HepG2 (cell line): ENCODE measurements around the gene DCAF15. TPM values are rescaled to one million over a fixed set of nuclear protein-coding genes. Genes with fewer than 3 reads are reported as not detected.

Experiments used
- CBX1 ChIP-seq: IDR thresholded peaks from one replicate; pipeline ENCODE4 v1.6.1; 2016; ENCODE audit warnings: antibody characterized with exemption, low read depth
- CHD4 ChIP-seq: fragments of 200-600 bp; sonication (generic); IDR thresholded peaks from 2 replicates; pipeline ENCODE4 v1.7.0; 2017; ENCODE audit warnings: mild to moderate bottlenecking, low read length, borderline replicate concordance
- CREB1 ChIP-seq, 2 experiments: fragments of 450-650 bp in 1 of 2; IDR thresholded peaks; 2 replicates each; pipeline ENCODE4 v1.6.1; 2016 to 2017; ENCODE audit warnings: control low read depth in 1 of 2, mild to moderate bottlenecking in 1 of 2, missing compliant biosample characterization in 1 of 2, missing genetic modification characterization in 1 of 2
- DMAP1 ChIP-seq: IDR thresholded peaks from 2 replicates; pipeline ENCODE4 v1.6.1; 2016
- ESRRA ChIP-seq: sonication (generic); formaldehyde crosslinking; IDR thresholded peaks from 2 replicates; pipeline ENCODE4 v1.5.1; 2020; ENCODE audit warnings: mild to moderate bottlenecking, low read depth, missing genetic modification reagents
- HINFP ChIP-seq: sonication (generic); formaldehyde crosslinking; IDR thresholded peaks from 2 replicates; pipeline ENCODE4 v1.4.0; 2020; ENCODE audit warnings: low read depth, mild to moderate bottlenecking, missing genetic modification reagents
- ISL2 ChIP-seq: sonication (generic); formaldehyde crosslinking; IDR thresholded peaks from 2 replicates; pipeline ENCODE4 v1.5.0; 2020; ENCODE audit warnings: missing genetic modification reagents
- MBD4 ChIP-seq: IDR thresholded peaks from 2 replicates; pipeline ENCODE4 v1.6.1; 2012; ENCODE audit warnings: low read length, inconsistent platforms, borderline replicate concordance
- MTF1 ChIP-seq: sonication (generic); formaldehyde crosslinking; IDR thresholded peaks from 2 replicates; pipeline ENCODE4 v1.5.0; 2020; ENCODE audit warnings: missing genetic modification reagents
- SIN3B ChIP-seq: fragments of 150-350 bp; IDR thresholded peaks from 2 replicates; pipeline ENCODE4 v1.6.1; 2014; ENCODE audit warnings: low read length
- ZBED4 ChIP-seq: sonication (generic); formaldehyde crosslinking; IDR thresholded peaks from 2 replicates; pipeline ENCODE4 v1.4.0; 2020; ENCODE audit warnings: missing genetic modification reagents, borderline replicate concordance
- ZKSCAN1 ChIP-seq: fragments of 150-350 bp; IDR thresholded peaks from 2 replicates; pipeline ENCODE4 v1.6.1; 2014; ENCODE audit warnings: low read length
- ZNF230 ChIP-seq: sonication (generic); formaldehyde crosslinking; IDR thresholded peaks from 2 replicates; pipeline ENCODE4 v1.4.0; 2020; ENCODE audit warnings: mild to moderate bottlenecking, missing genetic modification reagents
- ZNF367 ChIP-seq: sonication (generic); formaldehyde crosslinking; IDR thresholded peaks from 2 replicates; pipeline ENCODE4 v1.4.0; 2020; ENCODE audit warnings: missing genetic modification reagents, borderline replicate concordance
- ZNF441 ChIP-seq: sonication (generic); formaldehyde crosslinking; IDR thresholded peaks from 2 replicates; pipeline ENCODE4 v1.7.0; 2021; ENCODE audit warnings: missing genetic modification reagents, borderline replicate concordance
- ZNF629 ChIP-seq: sonication (generic); formaldehyde crosslinking; conservative IDR thresholded peaks from 2 replicates; pipeline ENCODE4 v1.5.0; 2020; ENCODE audit warnings: missing genetic modification reagents
- ZNF800 ChIP-seq: sonication (generic); formaldehyde crosslinking; IDR thresholded peaks from 2 replicates; pipeline ENCODE4 v1.4.0; 2020; ENCODE audit warnings: missing genetic modification reagents
- ZNF839 ChIP-seq: sonication (generic); formaldehyde crosslinking; IDR thresholded peaks from 2 replicates; pipeline ENCODE4 v1.4.0; 2020; ENCODE audit warnings: missing genetic modification reagents, mild to moderate bottlenecking, borderline replicate concordance
- ZSCAN9 ChIP-seq: IDR thresholded peaks from 2 replicates; pipeline ENCODE4 v1.6.1; 2016; ENCODE audit warnings: borderline replicate concordance
- polyA plus RNA-seq, 8 experiments: library from polyadenylated mRNA; depleted of rRNA in 3 of 8; stranded (reverse) in 7 of 8; unstranded in 1 of 8; fragments of >200 nt; fragmentation: Illumina TruSeq in 4 of 8; extraction: Trizol in 4 of 8; gene quantifications; 2 replicates each; pipeline versions ENCODE4 v1.2.1 to v1.2.3, GENCODE V29; 2011 to 2016; ENCODE audit warnings: low read depth in 4 of 8, missing spikeins in 1 of 8, mixed read lengths in 1 of 8; ENCODE audit not compliant: insufficient read depth in 1 of 8
- total RNA-seq, 5 experiments: library from RNA; depleted of rRNA; stranded (reverse); fragments of >200 nt; fragmentation: Illumina TruSeq; extraction: Trizol; gene quantifications; 2 replicates each; pipeline ENCODE4 v1.2.3, GENCODE V29; 2016; ENCODE audit warnings: low read depth in 1 of 5
- TF ChIP-seq, protein P1 (sequence below): sonication (generic); formaldehyde crosslinking; IDR thresholded peaks from 2 replicates; pipeline ENCODE4 v1.4.0; 2020; ENCODE audit warnings: missing genetic modification reagents

The DCAF15 gene
- total and polyA plus RNA-seq, 2 of the 13 experiments (the other 11 are each of a cell fraction or from before 2014, with no cell fraction given) = 13.6 to 14.0 TPM

DNA sequence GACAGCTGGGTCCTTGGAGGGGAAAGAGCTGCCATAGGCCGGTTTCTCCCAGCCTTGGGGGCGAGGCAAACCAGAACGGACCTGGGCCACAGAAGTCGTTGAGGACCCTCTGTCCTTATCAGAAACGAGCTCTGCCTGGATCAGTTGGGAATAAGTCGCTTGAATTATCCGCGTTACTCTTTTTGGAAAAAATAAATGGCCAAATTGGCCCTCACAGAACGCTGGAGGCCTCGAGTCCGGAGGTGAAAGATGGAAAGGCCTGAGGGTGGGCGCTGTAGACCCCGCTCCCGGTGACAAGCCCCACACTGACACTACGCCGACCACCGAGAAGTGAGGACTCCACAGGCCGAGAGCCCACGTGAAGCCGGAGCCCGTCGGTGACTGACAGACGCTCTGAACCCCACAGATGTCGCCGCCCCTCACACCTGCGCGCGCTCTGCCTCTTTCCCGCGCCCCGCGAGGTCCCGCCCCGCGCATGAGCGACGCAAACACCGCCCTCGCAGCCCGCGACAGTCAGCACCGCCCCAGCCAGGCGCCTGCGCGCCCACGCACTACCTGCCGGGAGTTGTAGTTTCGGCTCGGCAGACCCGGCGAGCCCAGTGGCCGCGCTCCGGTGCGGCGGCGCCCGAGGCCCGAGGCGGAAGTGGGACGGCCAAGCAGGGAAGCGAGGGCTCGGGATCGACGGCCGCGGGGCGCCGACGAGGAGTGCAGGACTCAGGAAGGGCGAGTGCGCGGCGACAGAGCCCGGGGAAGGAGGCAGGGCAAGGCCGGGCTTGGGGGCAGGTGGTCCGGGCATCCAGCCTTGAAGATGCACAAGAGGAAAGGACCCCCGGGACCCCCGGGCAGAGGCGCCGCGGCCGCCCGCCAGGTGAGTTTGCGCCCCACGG lies 46.4 kb upstream of the DCAF15 start, which contains the start of the genes BRME1 and CC2D1A (continued):
- TF ChIP-seq ISL2 (peak; percentile 58; the same call in 1 of the 2 replicates), MTF1 (CRISPR knock-in tag) (no peak), MBD4 (no peak), DMAP1 (peak; percentile 58; the same call in 1 of the 2 replicates), ZNF230 (CRISPR knock-in tag) (no peak; the same call in 1 of the 2 replicates), CHD4 (no peak), CBX1 (peak; percentile 83), HINFP (CRISPR knock-in tag) (peak; percentile 48; the same call in 1 of the 2 replicates), ZNF629 (CRISPR knock-in tag) (peak; percentile 31; the same call in 1 of the 2 replicates), ZSCAN9 (CRISPR knock-in tag) (no peak; the same call in 1 of the 2 replicates), ZNF839 (CRISPR knock-in tag) (peak; percentile 92; the same call in 1 of the 2 replicates), SIN3B (no peak), ZKSCAN1 (no peak), ZNF800 (CRISPR knock-in tag) (peak; percentile 43; the same call in 1 of the 2 replicates), ZNF367 (CRISPR knock-in tag) (peak; percentile 35; the same call in 1 of the 2 replicates), ZNF441 (CRISPR knock-in tag) (peak; percentile 83), ESRRA (peak; percentile 37; the same call in 1 of the 2 replicates), CREB1 (IDR thresholded peaks at IDR 0.05) (peak; percentile 53; the same call in 1 of the 2 replicates), CREB1 (CRISPR knock-in tag; IDR thresholded peaks at IDR 0.05) (no peak), ZBED4 (CRISPR knock-in tag) (peak; percentile 88; the same call in 1 of the 2 replicates)
- TF ChIP-seq, protein P1, sequence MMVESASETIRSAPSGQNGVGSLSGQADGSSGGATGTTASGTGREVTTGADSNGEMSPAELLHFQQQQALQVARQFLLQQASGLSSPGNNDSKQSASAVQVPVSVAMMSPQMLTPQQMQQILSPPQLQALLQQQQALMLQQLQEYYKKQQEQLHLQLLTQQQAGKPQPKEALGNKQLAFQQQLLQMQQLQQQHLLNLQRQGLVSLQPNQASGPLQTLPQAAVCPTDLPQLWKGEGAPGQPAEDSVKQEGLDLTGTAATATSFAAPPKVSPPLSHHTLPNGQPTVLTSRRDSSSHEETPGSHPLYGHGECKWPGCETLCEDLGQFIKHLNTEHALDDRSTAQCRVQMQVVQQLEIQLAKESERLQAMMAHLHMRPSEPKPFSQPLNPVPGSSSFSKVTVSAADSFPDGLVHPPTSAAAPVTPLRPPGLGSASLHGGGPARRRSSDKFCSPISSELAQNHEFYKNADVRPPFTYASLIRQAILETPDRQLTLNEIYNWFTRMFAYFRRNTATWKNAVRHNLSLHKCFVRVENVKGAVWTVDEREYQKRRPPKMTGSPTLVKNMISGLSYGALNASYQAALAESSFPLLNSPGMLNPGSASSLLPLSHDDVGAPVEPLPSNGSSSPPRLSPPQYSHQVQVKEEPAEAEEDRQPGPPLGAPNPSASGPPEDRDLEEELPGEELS (CRISPR knock-in tag) = peak; percentile 62
